Omental fat pad (tissue), 4 donors: Measurements from ENCODE around the gene SDK2. TPM values are rescaled to one million over a fixed set of nuclear protein-coding genes. Genes with fewer than 3 reads are reported as not detected.

Source experiments
- ATAC-seq: fragments of 150-250 bp; one replicate; pipeline ENCODE4 v1.9.1; 2016; ENCODE audit warnings: mild to moderate bottlenecking, moderate library complexity; ENCODE audit not compliant: low FRiP score
- DNase-seq: peaks from one replicate; pipeline ENCODE4 v3.0.0-alpha.2; 2019; ENCODE audit warnings: low spot score
- CTCF ChIP-seq, 3 donors: fragments of 450-650 bp; IDR thresholded peaks; one replicate each; pipeline ENCODE4 v1.5.1; 2016 to 2017; ENCODE audit warnings: antibody characterized with exemption in 3 of 3, mild to moderate bottlenecking in 3 of 3, moderate library complexity in 2 of 3
- total RNA-seq, 4 donors: library from RNA; depleted of rRNA; stranded (reverse); fragments of >200 nt; gene quantifications; one replicate each; pipeline ENCODE4 v1.1.0, GENCODE V29; 2016

The SDK2 gene
- total RNA-seq, 4 donors from 2014 or later, result 0.46 to 1.4 (median 0.64) TPM

GRCh38 chr17:73376636-73377035 lies 267.6 kb downstream of the SDK2 start:
- no peak for TF ChIP-seq CTCF (IDR thresholded peaks at IDR 0.05)
- ATAC-seq (no peak), DNase-seq (no peak)

GRCh38 chr17:73376152-73376551 lies 268.1 kb downstream of the SDK2 start:
- DNase-seq (no peak), ATAC-seq (no peak)
- no peak for TF ChIP-seq CTCF (IDR thresholded peaks at IDR 0.05)

- TF ChIP-seq CTCF (IDR thresholded peaks at IDR 0.05), result no peak
- ATAC-seq (no peak), DNase-seq (no peak)
These were observed 272.4 kb downstream of the SDK2 start for GRCh38 chr17:73371836-73372235.

- no peak for TF ChIP-seq CTCF (IDR thresholded peaks at IDR 0.05)
- DNase-seq (no peak), ATAC-seq (no peak)
These were observed 273.0 kb downstream of the SDK2 start for GRCh38 chr17:73371285-73371684.

GRCh38 chr17:73369817-73370490 lies 274.3 kb downstream of the SDK2 start:
- peak; percentile 76 for ATAC-seq
- peak in 2 of 3 donors; percentile 78 to 91 for TF ChIP-seq CTCF (IDR thresholded peaks at IDR 0.05)

GRCh38 chr17:73369111-73369521 lies 275.1 kb downstream of the SDK2 start:
- DNase-seq (no peak), ATAC-seq (no peak)
- TF ChIP-seq CTCF (IDR thresholded peaks at IDR 0.05), result no peak

More at GRCh38 chr17:73369817-73370490, 274.3 kb downstream of the SDK2 start:
- peak; percentile 82 for DNase-seq

GRCh38 chr17:73368085-73368631 lies 276.1 kb downstream of the SDK2 start:
- DNase-seq (no peak), ATAC-seq (no peak)
- TF ChIP-seq CTCF (IDR thresholded peaks at IDR 0.05), result no peak
